ENCODE measurements around the gene SCUBE2. TPM values are rescaled to one million over a fixed set of nuclear protein-coding genes. Genes with fewer than 3 reads are reported as not detected.

The SCUBE2 gene
- total RNA-seq, 1 experiment from 2014 or later: 3.1 TPM

- Histone ChIP-seq H3K9me3 (no peaks in the 10 kb centered on the region), H3K4me3 (ENCODE audit: low read depth, low read length) (no peak overlapping the region), H3K27me3 (replicated peaks; ENCODE audit: control insufficient read depth, insufficient read depth, low read length) (no peaks in the 10 kb centered on the region), H3K36me3 (ENCODE audit: control insufficient read depth, insufficient read depth, low read length) (no peaks in the 10 kb centered on the region), H3K4me1 (no peaks in the 10 kb centered on the region)
- POLR2A ChIA-PET: no interaction called here
- Mint-ChIP-seq H3K4me3 (ENCODE audit: unreplicated experiment) (no peak overlapping the region), H3K27me3 (ENCODE audit: insufficient read depth, unreplicated experiment) (no peaks in the 10 kb centered on the region), H3K9me3 (ENCODE audit: unreplicated experiment) (no peaks in the 10 kb centered on the region), H3K36me3 (ENCODE audit: insufficient read depth, unreplicated experiment) (no peaks in the 10 kb centered on the region), H3K27ac (ENCODE audit: unreplicated experiment) (no peak overlapping the region), H3K4me1 (ENCODE audit: low read depth, unreplicated experiment) (no peaks in the 10 kb centered on the region)
- DNase-seq: no peak
- no TSS peak for BruUV-seq (replicated peaks)
- TF ChIP-seq CTCF (IDR thresholded peaks at IDR 0.05; ENCODE audit: insufficient read depth in 1 of 2, low read depth in 1 of 2, low read length in 1 of 2, severe bottlenecking in 1 of 2, unreplicated experiment in 1 of 2): no peak
- CTCF ChIA-PET: no interaction called here
- intact Hi-C loops (cut with micrococcal nuclease; ENCODE audit: unreplicated experiment): no loop called here
Observed at GRCh38 chr11:9052316-9052715, 39.1 kb downstream of the SCUBE2 start.

DNA sequence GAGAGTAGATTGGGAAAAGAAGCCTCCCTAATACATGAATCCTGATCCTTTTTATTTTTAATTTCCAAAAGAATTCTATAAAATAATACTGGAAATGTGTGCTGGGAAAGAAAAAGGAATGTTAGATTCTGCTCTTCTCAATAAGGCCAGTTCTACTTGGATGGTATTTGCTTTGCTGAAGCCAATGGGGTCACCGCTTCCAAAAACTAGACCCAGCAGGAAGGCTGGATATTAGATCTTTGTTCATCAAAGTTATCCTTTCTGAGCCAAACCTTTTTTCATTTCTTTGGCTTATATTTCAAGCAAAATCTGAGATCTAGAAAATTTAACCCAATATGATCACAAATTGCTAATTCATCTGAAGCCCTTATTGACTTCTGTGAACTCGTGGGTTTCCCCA is 41.4 kb downstream of the SCUBE2 start:
- TF ChIP-seq CTCF (IDR thresholded peaks at IDR 0.05; ENCODE audit: insufficient read depth in 1 of 2, low read depth in 1 of 2, low read length in 1 of 2, severe bottlenecking in 1 of 2, unreplicated experiment in 1 of 2): no peak
- no peaks in the 10 kb centered on the region for H3K36me3 Mint-ChIP-seq (ENCODE audit: insufficient read depth, unreplicated experiment)
- H3K27ac Mint-ChIP-seq (ENCODE audit: unreplicated experiment): no peak overlapping the region
- no peaks in the 10 kb centered on the region for H3K27me3 ChIP-seq (replicated peaks; ENCODE audit: control insufficient read depth, insufficient read depth, low read length)
- intact Hi-C loops (cut with micrococcal nuclease; ENCODE audit: unreplicated experiment): no loop called here
- H3K9me3 Mint-ChIP-seq (ENCODE audit: unreplicated experiment): no peaks in the 10 kb centered on the region
- H3K4me3 ChIP-seq (ENCODE audit: low read depth, low read length): no peak overlapping the region
- no peaks in the 10 kb centered on the region for H3K27me3 Mint-ChIP-seq (ENCODE audit: insufficient read depth, unreplicated experiment)
- H3K9me3 ChIP-seq: no peaks in the 10 kb centered on the region
- CTCF ChIA-PET: no interaction called here
- no TSS peak for BruUV-seq (replicated peaks)
- no peak for DNase-seq
- no peak overlapping the region for H3K4me3 Mint-ChIP-seq (ENCODE audit: unreplicated experiment)
- H3K4me1 ChIP-seq: no peaks in the 10 kb centered on the region
- POLR2A ChIA-PET: no interaction called here
- H3K36me3 ChIP-seq (ENCODE audit: control insufficient read depth, insufficient read depth, low read length): no peaks in the 10 kb centered on the region
- H3K4me1 Mint-ChIP-seq (ENCODE audit: low read depth, unreplicated experiment): no peaks in the 10 kb centered on the region

- Histone ChIP-seq H3K9me3 (no peaks in the 10 kb centered on the region), H3K4me3 (ENCODE audit: low read depth, low read length) (no peak overlapping the region), H3K27me3 (replicated peaks; ENCODE audit: control insufficient read depth, insufficient read depth, low read length) (no peaks in the 10 kb centered on the region), H3K4me1 (no peaks in the 10 kb centered on the region), H3K36me3 (ENCODE audit: control insufficient read depth, insufficient read depth, low read length) (no peaks in the 10 kb centered on the region)
- BruUV-seq (replicated peaks): no TSS peak
- Mint-ChIP-seq H3K4me1 (ENCODE audit: low read depth, unreplicated experiment) (no peaks in the 10 kb centered on the region), H3K27me3 (ENCODE audit: insufficient read depth, unreplicated experiment) (no peaks in the 10 kb centered on the region), H3K9me3 (ENCODE audit: unreplicated experiment) (no peaks in the 10 kb centered on the region), H3K27ac (ENCODE audit: unreplicated experiment) (no peak overlapping the region), H3K4me3 (ENCODE audit: unreplicated experiment) (no peak overlapping the region), H3K36me3 (ENCODE audit: insufficient read depth, unreplicated experiment) (no peaks in the 10 kb centered on the region)
- intact Hi-C loops (cut with micrococcal nuclease; ENCODE audit: unreplicated experiment): no loop called here
- no peak for DNase-seq
- CTCF ChIA-PET: interaction anchor here (0.6 to 1.0 kb wide), 2 partner anchors 212 to 458 kb away, joined by 4 to 10 read pairs; no protein-coding TSS in a partner anchor
- no peak for TF ChIP-seq CTCF (IDR thresholded peaks at IDR 0.05; ENCODE audit: insufficient read depth in 1 of 2, low read depth in 1 of 2, low read length in 1 of 2, severe bottlenecking in 1 of 2, unreplicated experiment in 1 of 2)
- POLR2A ChIA-PET: no interaction called here
Observed at GRCh38 chr11:9047964-9048523, 43.4 kb downstream of the SCUBE2 start.

Data from Caco-2 (cell line).